GM18907 (cell line): ENCODE data around the gene CRK.
"Not testable (repeated sequence)": the region's sequence is repeated elsewhere in the genome, so short reads cannot be mapped to it uniquely, and the experiment has no call there.

ENCODE experiments used
- ATAC-seq: cut with Tn5 transposase; IDR thresholded peaks from one replicate; pipeline ENCODE4 v1.9.1; 2021; ENCODE audit warnings: mild to moderate bottlenecking, moderate library complexity; ENCODE audit not compliant: unreplicated experiment

The CRK gene

GRCh38 chr17:1390432-1391367 is 65.3 kb downstream of the CRK start:
- ATAC-seq, result no peak

GRCh38 chr17:1387490-1388227 is 68.4 kb downstream of the CRK start:
- not testable (repeated sequence) for ATAC-seq

DNA sequence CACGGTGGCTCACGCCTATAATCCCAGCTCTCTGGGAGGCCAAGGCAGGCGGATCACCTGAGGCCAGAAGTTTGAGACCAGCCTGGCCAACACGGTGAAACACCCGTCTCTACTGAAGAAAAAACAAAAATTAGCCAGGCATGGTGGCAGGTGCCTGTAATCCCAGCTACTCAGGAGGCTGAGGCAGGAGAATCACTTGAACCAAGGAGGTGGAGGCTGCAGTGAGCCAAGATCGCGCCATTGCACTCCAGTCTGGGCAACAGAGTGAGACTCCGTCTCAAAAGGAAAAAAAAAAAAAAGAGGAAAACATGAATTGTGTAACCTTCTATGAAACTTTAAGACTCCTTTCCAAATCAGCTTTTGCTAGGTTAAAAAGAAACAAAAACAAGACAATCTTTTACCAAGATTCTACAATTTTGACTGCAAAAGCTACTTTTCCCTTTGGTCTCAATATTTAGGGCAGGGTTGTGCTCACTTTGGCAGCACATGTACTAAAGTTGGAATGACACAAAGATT is 69.3 kb downstream of the CRK start:
- not testable (repeated sequence) for ATAC-seq

DNA sequence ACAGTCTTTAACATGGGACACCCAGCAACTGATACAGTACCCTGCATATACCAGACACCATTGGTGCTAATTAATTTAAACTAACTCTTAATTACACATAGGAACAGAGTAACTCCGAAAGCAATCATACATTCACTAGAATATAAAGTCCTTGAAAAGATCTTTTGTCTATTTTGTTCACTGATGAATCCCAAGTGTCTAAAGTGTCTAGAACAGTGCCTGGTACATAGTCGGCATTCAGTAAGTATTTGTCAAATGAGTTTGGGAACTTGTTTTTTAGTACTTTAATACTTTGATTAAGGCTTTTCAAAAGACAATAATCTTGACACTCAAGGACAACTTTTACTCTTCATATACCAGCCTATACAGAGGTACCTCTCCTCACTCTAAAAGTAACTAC is 69.8 kb downstream of the CRK start:
- no peak for ATAC-seq

DNA sequence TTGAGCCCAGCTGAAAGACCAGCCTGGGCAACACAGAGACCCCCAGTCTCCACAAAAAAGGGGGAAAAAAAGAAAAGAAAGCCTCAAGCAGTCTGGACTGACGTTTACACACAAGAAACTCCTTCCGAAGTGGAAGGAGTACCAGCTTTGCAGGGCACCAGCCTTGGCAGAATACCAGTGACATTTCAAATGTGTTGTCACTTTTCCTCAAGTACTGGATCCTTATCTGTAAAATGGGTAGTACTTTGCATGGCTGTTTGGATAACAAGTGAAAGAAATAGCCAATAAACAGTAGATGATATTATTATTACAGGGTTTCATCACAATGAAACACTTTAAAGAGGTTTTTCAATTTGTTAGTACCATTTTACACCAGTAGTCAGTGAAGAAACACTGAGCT is 70.2 kb downstream of the CRK start:
- no peak for ATAC-seq

GRCh38 chr17:1384905-1385435 is 71.1 kb downstream of the CRK start:
- ATAC-seq, result no peak

GRCh38 chr17:1379930-1380313 is 76.1 kb downstream of the CRK start:
- ATAC-seq, result peak; percentile 46

- ATAC-seq, result no peak
Observed at GRCh38 chr17:1379208-1379929, 76.7 kb downstream of the CRK start.

DNA sequence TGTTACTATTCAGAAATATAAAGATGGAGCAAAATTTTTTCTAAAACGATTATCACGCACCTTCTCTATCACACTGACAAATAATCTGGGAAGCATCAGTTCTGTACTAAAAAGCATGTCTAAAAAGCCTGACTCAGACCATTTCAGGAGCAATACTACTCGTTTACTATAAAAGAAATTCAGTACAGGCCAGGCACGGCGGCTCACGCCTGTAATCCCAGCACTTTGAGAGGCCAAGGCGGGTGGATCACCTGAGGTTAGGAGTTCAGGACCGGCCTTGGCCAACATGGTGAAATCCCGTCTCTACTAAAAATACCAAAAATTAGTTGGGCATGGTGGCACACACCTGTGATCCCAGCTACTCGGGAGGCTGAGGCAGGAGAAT is 77.6 kb downstream of the CRK start:
- not testable (repeated sequence) for ATAC-seq

GRCh38 chr17:1377334-1377733 is 78.7 kb downstream of the CRK start:
- no peak for ATAC-seq

- ATAC-seq, result no peak
Observed at GRCh38 chr17:1376061-1376460, 80.0 kb downstream of the CRK start.

- no peak for ATAC-seq
Observed at GRCh38 chr17:1375615-1376014, 80.4 kb downstream of the CRK start.

DNA sequence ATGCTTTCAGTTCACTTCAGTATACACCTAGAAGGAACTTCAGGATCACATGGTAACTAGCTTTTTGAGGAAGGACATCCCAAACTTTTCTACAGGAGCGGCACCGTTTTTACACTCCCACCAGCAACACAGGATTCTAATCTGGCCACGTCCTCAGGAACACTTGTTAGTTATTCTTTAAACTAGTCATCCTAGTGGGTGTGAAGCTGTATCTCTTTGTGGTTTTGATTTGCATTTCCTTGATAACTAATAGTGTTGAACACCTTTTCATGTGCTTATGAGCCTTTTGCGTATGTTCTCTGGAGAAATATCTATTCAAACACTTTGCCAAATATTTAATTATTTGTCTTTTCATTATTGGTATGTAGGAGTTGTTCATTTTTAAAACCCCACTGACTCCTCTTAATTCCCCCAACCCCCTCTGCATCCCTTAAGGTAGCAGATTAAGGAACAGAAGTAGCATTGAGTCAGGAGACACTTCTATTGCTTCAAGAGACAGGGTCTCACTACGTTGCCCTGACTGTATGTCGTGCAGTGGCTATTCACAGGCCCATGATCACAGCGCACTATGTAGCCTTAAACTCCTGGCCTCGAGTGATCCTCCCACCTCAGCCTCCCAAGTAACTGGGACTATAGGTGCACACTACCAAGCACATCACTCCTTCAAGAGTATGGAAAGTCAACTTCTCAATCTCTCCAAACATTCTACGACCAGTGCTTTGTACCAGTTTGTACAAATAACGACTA is 81.4 kb downstream of the CRK start:
- no peak for ATAC-seq

DNA sequence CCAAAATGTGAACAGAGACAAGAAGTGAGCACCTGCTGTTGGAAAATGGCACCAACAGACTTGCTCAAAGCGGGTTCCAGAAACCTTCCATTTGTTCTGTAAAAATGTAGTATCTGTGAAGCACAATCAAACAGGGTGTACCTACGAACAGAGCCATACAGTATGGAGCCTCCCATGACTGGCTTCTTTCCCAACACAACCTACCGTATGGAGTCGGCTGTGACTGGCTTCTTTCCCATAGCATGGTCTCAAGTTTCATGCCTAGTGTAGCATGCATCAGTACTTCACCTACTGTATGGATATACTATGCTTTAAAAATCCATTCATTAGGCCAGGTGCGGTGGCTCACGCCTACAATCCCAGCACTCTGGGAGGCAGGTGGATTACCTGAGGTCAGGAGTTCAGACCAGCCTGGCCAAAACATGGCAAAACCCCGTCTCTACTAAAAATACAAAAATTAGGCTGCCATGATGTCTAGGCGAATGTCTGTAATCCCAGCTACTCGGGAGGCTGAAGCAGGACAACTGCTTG is 82.3 kb downstream of the CRK start:
- ATAC-seq, result no peak

DNA sequence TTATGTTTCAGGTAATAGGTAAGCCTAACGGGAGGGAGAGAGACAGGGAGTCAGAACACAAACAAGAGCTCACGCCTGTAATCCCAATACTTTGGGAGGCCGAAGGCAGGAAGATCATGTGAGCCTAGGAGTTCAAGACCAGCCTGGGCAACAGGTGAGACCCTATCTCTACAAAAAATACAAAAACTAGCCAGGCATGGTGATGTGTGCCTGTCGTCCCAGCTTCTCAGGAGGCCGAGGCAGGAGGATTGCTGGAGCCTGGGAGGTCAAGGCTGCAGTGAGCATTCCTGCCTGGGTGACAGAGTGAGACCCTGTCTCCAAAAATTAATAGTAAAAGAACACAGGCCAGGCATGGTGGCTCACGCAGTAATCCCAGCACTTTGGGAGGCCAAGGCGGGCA is 83.4 kb downstream of the CRK start:
- no peak for ATAC-seq

GRCh38 chr17:1371893-1372590 is 84.0 kb downstream of the CRK start:
- ATAC-seq, result no peak
